ENCODE measurements around the gene GLYATL3.

- TF ChIP-seq CTCF (IDR thresholded peaks at IDR 0.05) (peak; percentile 47 to 70 (median 70)), POLR2A (IDR thresholded peaks at IDR 0.05) (no peak)
Observed at GRCh38 chr6:49531774-49532569, 32.2 kb downstream of the GLYATL3 start.

Measured in uterus (tissue), 2 donors.